ENCODE measurements around the gene DNAI2.
A peak's percentile ranks its signal among the peaks of the same experiment; 100 is the strongest.

The DNAI2 gene

DNA sequence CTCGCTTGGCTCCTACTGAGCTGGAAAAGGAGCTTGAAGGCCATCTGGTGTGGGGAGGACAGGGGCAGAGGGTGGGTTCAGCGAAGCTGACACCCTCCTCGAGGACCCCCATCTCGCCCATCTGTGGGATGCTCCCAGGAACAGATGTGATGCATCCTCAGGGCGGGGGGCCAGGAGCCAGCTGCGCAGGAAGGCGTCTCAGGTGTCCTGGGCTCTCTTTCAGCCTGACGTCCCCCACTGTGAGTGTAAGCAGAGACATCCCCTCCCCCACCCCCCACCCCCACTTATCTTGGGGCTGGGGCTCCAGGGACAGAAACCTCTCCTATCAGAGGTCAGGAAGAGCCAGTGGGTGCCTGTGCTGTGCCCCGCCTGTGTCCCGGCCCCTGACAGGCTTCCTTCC is 68.2 kb downstream of the DNAI2 start:
- DNase-seq (ENCODE audit: low spot score) = no peak

GRCh38 chr17:74343121-74343520 is 69.1 kb downstream of the DNAI2 start:
- DNase-seq (ENCODE audit: low spot score) = no peak

DNA sequence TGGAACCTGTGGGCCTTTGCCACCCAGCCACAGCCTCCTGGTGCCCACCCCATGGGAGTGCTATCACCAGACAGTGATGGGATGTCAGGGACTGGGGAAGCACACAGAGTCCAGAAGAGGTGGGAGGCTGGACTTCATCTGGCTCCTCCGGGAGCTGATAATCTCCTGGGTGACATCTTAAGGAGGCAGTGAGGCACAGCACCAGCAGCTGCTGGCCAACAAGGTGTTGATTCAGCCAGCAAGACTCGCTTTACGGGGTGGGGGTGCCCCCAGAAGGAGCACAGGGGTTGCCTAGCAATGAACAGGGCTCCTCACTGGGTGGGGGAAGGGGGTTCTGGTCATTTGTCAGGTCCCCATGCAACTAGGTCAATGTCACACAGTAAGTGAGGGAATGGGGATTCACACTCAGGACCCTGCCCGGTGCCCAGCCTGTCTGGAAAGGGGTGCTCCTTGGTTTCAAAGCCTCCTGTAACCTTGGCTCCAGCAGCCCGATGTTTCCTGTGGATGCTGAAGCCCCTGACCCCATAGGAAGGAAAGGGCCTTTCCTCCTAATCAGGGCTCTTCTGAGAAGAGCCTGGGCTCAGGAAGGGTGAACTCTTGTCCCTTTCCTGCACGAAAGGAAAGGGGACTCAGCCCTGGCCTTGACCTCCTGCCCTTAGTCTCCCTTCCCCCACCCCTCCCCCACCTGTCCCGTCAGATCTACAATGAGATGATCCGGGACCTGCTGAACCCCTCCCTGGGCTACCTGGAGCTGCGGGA is 69.7 kb downstream of the DNAI2 start:
- DNase-seq (ENCODE audit: low spot score) = no peak

DNA sequence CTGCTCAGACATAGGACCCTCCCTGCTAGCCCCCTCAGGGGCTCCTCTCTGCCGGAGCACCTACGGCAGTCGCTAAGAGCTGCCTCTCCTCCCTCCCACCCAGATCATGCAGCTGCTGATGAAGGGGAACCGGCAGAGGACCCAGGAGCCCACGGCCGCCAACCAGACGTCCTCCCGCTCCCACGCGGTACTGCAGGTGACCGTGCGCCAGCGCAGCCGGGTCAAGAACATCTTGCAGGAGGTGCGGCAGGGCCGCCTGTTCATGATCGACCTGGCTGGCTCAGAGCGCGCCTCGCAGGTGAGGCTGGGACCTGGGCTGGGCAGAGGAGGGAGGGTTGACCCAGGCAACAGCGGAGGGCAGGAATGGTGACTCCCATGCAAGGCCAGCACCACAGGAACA is 70.6 kb downstream of the DNAI2 start:
- DNase-seq (ENCODE audit: low spot score) = no peak

DNA sequence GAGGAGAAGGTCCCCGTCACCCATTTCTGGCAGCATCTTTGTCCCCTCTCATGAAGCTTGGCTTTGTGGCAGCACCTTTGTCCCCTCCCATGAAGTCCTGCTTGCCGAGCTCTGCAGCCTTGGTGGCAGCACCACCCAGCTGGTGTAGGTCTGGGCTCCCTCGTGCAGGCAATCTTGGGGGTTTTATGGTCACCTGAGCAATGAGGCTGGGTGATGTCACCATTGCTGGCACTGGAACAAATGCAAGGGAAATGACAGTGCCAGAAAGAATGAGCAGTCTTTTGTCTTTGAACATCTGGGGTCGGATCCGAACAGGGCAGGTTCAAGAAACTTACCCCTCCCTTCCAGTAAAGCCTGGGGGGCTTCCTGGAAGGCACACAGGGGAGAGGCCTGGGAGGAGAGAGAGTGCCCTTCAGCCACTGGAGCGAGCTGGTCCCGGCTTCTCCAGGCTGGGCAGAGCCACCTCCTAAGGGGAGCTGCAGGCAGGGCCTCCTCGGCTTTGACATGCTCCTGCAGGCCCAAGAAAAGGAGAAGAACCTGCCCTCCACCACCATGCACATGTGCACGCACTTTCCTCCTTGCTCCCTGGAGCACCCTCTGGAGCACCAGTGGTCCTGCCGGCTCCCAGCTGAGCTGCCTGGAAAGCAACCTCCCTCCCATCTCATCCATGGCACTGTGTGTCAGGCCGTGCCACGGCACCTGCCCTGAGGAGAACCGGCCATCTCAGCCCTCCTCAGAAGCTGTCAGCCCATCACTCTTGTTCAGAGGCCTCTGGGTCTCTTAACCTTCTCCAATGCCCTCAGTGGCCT is 71.6 kb downstream of the DNAI2 start:
- no peak for DNase-seq (ENCODE audit: low spot score)

DNA sequence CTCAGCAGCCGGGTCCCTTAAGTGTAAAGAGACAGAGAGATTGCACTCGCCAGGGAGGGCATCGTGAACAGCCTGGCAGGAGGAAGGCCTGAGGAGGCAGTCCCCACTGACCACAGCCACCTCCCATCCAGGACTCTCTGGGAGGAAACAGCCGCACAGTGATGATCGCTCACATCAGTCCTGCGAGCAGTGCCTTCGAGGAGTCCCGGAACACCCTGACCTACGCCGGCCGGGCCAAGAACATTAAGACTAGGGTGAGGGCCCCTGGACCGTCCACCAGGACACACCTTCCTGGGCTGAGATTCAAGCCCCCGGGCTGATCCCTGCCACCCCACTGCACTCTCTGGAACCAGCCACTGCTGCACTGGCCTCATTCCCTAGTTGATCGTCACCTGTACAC is 73.6 kb downstream of the DNAI2 start:
- no peak for DNase-seq (ENCODE audit: low spot score)

- DNase-seq (ENCODE audit: low spot score) = no peak
Measured at GRCh38 chr17:74349120-74349519, 75.1 kb downstream of the DNAI2 start.

- no peak for DNase-seq (ENCODE audit: low spot score)
Measured at GRCh38 chr17:74350486-74350885, 76.5 kb downstream of the DNAI2 start.

GRCh38 chr17:74351552-74352210 is 77.6 kb downstream of the DNAI2 start:
- peak; percentile 90 for DNase-seq (ENCODE audit: low spot score)

DNA sequence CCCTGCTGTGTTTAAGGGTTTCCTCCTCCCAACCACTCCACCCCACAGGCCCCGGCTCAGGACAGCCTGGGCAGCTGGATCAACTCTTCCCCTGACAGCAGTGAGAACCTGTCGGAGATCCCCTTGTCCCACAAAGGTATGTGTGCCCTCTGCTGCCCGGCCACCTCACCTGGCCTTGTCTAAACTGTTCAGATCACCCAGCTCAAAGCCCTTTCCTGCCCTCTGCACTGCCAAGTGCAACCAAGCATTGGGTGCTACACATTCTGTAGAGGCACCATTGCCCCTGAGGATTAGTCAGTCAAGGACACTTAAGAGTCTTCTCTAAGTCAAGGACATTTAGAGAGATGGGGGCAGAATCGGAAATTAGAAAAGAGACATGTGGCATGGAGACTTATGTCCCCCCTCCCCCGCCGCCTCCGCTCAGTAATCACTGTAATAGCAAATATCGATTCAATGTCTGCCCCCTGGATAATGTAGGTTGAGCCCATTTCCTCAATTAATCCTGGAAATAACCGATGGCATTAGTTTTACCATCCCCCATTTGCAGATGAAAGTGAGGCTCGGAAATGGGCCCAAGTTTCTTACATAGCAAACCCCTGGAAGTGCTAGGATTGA is 79.5 kb downstream of the DNAI2 start:
- no peak for DNase-seq (ENCODE audit: low spot score)

DNA sequence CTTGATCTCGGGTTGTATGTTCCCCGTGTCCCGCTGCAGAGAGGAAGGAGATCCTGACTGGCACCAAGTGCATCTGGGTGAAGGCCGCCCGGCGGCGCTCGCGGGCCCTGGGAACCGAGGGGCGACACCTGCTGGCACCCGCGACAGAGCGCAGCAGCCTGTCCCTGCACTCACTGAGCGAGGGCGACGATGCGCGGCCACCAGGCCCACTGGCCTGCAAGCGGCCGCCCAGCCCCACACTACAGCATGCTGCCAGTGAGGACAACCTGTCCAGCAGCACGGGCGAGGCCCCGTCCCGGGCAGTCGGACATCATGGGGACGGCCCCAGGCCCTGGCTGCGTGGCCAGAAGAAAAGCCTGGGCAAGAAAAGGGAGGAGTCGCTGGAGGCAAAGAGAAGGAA is 80.1 kb downstream of the DNAI2 start:
- peak; percentile 97 for DNase-seq (ENCODE audit: low spot score)

- no peak for DNase-seq (ENCODE audit: low spot score)
Measured at GRCh38 chr17:74354561-74354960, 80.5 kb downstream of the DNAI2 start.

DNA sequence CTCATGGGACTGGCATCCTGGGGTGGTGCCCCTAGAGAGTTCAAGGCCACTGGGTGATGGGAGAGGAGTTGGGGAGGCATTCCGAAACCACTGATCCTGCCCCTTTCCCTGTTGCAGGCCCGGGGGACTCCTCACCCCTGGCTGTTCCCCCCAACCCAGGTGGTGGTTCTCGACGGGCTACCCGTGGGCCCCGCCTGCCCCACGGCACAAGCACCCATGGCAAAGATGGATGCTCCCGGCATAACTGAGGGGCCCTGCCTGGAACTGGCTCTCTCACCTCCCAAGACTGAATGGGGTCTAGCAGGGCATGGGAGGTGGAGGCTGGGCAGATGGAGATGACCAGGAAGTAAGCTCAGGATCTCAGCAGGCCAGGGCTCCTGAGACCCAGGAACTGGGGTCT is 81.0 kb downstream of the DNAI2 start:
- DNase-seq (ENCODE audit: low spot score) = no peak

DNA sequence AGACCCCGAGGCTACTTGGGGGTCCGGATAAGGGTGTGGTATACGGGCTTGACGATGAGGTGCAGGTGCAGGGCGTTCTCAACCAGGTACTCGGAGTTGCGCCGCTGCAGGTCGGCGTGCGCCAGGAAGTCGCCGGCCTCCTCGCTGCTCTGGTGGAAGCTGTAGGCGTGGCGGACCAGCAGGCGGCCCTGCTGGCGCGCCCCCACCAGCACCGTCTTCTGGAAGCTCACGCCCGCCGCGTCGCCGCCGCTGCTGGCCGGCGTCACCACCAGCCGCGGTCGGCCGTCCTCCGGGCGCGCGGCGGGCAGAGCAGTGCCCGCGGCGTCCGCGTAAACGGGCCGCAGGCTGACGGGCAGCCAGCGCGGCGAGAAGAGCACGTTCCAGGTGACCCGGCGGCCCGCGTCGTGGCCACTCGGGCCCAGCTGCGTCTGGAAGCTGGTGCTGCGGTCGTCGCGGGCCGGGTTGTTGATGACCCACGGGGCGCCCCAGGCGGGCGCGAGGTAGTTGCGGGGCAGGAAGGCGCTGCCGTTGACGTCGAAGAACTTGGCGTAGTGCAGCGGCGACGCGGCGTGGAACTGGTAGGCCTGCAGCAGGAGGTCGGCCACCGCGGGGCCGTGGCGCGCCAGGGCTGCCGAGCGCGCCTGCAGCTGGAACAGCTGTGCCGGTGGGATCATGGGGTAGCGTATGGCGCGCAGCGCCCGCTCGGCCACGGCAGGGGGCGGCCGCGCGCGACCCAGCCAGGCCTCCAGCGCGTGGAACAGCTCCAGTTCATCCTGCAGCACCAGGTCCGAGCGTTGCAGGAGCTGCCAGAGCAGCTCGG is 82.8 kb downstream of the DNAI2 start:
- DNase-seq (ENCODE audit: low spot score) = no peak

- no peak for DNase-seq (ENCODE audit: low spot score)
Measured at GRCh38 chr17:74357466-74357809, 83.4 kb downstream of the DNAI2 start.

DNA sequence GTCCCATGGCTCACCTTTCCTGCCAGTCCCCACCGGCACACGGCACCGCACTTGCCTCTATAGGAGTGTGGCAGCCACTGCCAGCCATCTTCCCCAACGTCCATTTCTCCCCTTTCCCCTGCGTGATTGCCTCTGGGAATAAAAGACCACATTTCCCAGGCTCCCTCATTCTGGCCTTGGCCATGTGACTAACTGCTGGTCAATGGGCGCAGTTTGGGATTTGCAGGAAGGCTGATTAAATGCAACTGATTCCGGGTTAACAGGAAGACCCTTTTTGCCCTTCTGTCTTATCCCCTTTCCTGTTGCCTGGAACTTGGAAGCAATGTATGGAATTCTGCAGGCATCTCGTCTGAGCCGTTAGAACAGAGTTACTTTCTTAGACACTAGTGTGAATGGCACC is 84.7 kb downstream of the DNAI2 start:
- no peak for DNase-seq (ENCODE audit: low spot score)

GRCh38 chr17:74359916-74360315 is 85.9 kb downstream of the DNAI2 start:
- DNase-seq (ENCODE audit: low spot score) = no peak

DNA sequence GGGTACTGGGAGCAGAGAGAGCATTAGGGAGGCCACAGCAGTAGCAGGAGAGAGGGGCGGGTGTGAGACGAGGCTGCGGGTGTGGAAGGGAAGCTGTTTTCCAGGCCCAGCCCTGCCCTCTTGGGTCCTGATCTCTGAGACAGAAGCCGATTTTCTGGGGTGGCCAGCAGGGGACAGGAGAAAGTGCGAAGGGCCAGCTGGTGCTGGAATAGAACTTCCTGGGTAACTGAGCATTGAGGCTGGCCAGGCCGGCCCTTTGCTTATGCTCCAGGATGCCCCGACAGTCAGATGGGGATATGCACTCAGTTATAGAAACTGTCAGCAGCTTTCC is 86.8 kb downstream of the DNAI2 start:
- no peak for DNase-seq (ENCODE audit: low spot score)

DNA sequence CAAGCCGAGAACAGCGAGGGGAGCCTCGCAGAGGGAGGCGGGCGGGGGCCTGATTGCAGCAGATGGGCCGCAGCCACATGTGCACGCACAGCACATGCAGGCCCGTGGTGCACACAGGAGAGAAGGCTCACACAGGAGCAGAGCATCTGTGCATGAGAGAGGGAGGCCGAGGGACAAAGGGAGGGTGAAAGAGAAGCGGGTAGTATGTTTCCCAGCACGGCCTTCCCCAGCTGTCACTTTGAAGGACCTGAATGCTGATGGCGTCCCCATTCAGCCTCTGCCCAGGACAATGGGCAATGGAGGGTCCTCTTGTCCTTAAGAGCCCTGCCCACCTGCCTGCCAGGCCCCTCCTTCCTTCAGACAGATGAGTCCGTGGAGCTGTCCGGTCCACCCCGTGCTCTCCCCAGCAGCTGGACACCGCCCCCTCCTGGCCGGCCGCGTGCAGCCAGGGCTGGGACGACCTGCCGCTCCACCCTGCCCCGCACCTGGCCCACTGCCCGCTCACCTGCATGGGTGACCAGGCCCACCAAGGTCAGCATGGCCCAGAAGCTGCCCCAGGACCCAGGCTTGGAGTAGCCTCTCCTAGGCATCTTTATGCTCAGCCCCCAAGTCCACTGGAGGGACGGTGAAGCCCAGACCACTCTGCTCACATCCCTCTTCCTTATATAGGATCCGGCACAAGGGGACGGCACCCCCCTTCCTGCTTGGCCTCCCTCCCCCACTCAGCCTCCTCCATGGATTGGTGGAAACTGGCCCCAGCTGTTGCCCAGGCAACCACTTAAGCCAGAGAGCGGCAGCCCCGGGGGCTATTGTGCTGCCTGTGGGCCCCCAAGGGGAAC is 87.4 kb downstream of the DNAI2 start, which contains the start of gene BTBD17:
TSS of gene BTBD17 (minus strand) at position 639 of the 839 bp plus-strand sequence. CDS start at position 590, 49 bp downstream.
- DNase-seq (ENCODE audit: low spot score) = peak; percentile 90

GRCh38 chr17:74362069-74362405 is 88.0 kb downstream of the DNAI2 start:
- no peak for DNase-seq (ENCODE audit: low spot score)

Data from D341Med (cell line).